ENCODE measurements around the gene EYA2.

DNA sequence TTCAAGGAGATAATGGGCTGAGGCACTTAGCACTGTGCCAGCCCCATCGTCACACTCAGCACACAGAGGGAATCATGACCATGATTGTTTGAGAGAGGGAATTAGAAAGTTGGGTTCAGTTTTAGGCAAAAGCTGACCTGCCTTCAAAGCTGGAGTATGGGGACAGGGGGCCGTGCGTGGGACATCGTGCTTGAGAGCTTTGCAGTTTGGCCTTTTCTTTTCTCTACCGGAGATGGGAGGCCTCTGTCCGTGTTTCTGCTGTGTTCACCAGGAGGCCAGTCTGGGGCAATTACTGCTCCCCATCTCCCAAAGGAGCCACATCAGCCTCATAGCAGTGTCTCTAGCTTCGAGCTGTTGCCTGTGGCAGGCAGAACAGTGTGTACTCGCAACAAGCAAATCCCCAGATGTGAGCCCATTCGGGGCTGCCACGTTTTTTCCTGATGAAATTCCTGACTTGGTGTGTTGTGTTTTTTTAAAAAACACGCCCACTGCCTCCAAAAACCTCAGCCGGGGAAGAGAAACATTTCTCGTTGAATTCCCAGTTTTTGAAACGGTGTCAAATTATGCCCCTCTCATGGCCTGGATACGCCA, 20.2 kb downstream of the EYA2 start:
- TF ChIP-seq POLR2AphosphoS5 (IDR thresholded peaks at IDR 0.05; ENCODE audit: low read depth, low read length) (no peak), TAF1 (IDR thresholded peaks at IDR 0.05; ENCODE audit: borderline replicate concordance, low read depth, low read length) (no peak)
